ENCODE data around the gene PSMB2. TPM values are rescaled to one million over a fixed set of nuclear protein-coding genes. Genes with fewer than 3 reads are reported as not detected.

Gene PSMB2
- total and polyA plus RNA-seq, 5 donors = 32.0 to 37.3 (median 35.8) TPM

- no peaks in the 10 kb centered on the region for H3K4me1 ChIP-seq (ENCODE audit: control insufficient read depth, insufficient read depth, low read length)
- H3K4me3 ChIP-seq (ENCODE audit: low read length) = peak overlapping the region; percentile 56
- intact Hi-C loops (cut with DNase I) = no loop called here
- 57% methylated on average over 10 of the region's 10 CpGs for WGBS
- H3K9me3 ChIP-seq (ENCODE audit: control insufficient read depth, low read length) = no peaks in the 10 kb centered on the region
- no peak for DNase-seq
- H3K27ac ChIP-seq (ENCODE audit: low read length) = no peak overlapping the region
- no peaks in the 10 kb centered on the region for H3K27me3 ChIP-seq (ENCODE audit: control insufficient read depth, insufficient read depth)
- ATAC-seq = no peak
Measured at GRCh38 chr1:35555601-35556477, 85.5 kb downstream of the PSMB2 start.

DNA sequence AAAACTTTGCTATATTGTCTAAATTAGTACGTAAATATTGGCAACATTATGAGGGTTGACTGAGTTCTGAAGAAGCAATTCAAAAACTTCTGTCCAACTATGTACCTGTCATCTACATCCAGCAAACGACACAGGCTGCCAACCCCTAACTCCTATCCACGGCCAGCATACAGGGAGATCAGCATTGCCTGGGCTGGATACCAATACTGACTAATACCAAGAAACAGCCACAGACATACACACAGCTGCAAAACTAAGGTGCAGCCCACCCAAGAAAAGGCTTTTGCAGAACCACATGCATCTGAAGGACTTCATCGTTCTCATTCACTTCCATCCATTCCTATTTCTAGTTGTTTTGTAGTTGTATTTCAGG, 86.1 kb downstream of the PSMB2 start:
- no peaks in the 10 kb centered on the region for H3K9me3 ChIP-seq (ENCODE audit: control insufficient read depth, low read length)
- no peak for ATAC-seq
- H3K4me3 ChIP-seq (ENCODE audit: low read length) = no peak overlapping the region
- H3K4me1 ChIP-seq (ENCODE audit: control insufficient read depth, insufficient read depth, low read length) = no peaks in the 10 kb centered on the region
- 70% methylated on average over 4 of the region's 4 CpGs for WGBS
- H3K27ac ChIP-seq (ENCODE audit: low read length) = no peak overlapping the region
- no peak for DNase-seq
- intact Hi-C loops (cut with DNase I) = no loop called here
- H3K27me3 ChIP-seq (ENCODE audit: control insufficient read depth, insufficient read depth) = no peaks in the 10 kb centered on the region

DNA sequence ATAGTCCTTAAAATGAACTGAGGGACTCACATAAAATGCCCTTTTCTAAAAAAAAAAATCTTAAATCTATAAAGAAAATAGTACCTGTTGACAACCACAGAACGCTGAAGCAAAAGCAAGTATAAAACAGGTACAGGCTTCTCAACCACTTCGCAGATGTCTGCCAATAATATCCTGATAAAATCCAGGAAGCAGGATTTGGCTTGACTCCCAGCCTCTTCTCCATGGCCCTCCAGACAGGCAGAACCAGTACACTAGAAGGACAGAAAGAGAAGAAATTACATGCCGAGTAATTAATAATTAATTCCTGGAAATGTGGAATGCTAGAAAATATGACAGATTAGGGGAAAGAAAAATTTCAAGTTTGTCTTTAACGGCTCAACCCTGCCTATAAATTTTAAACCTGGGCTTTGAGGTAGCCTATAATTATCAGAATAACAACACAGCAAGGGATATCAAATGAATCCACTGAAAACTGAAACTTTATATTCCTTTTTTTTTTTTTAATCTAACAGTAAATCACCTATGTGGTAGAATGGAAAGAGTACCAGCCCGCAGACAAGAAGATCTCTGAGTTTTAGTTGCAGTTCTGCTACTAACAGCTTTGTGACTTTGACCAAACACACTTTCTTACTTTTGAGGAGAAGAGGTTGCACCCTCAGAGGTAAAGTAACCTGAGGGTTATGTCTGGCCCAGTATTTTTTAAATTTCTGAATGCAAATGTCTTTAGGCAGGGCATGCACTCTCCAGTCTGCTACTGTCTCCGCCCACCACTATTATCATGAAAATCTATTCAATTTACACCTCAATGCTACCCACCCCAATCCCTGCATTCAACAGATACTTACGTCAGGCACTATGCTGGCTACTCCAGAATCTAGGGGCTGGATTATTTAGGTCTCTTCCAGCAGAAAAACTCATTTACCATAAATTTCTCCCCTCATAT, 86.8 kb downstream of the PSMB2 start:
- H3K4me1 ChIP-seq (ENCODE audit: control insufficient read depth, insufficient read depth, low read length) = no peaks in the 10 kb centered on the region
- no peak overlapping the region for H3K27ac ChIP-seq (ENCODE audit: low read length)
- no peak overlapping the region for H3K4me3 ChIP-seq (ENCODE audit: low read length)
- H3K9me3 ChIP-seq (ENCODE audit: control insufficient read depth, low read length) = no peaks in the 10 kb centered on the region
- DNase-seq (no peak), ATAC-seq (no peak)
- intact Hi-C loops (cut with DNase I) = no loop called here
- 41% methylated on average over 7 of the region's 7 CpGs for WGBS
- H3K27me3 ChIP-seq (ENCODE audit: control insufficient read depth, insufficient read depth) = no peaks in the 10 kb centered on the region

- DNase-seq (no peak), ATAC-seq (no peak)
- intact Hi-C loops (cut with DNase I) = no loop called here
- H3K27ac ChIP-seq (ENCODE audit: low read length) = no peak overlapping the region
- no peaks in the 10 kb centered on the region for H3K27me3 ChIP-seq (ENCODE audit: control insufficient read depth, insufficient read depth)
- H3K4me3 ChIP-seq (ENCODE audit: low read length) = no peak overlapping the region
- H3K4me1 ChIP-seq (ENCODE audit: control insufficient read depth, insufficient read depth, low read length) = no peaks in the 10 kb centered on the region
- no peaks in the 10 kb centered on the region for H3K9me3 ChIP-seq (ENCODE audit: control insufficient read depth, low read length)
- 58% methylated on average over 2 of the region's 2 CpGs for WGBS
Measured at GRCh38 chr1:35553851-35554250, 87.5 kb downstream of the PSMB2 start.

Other genes with a start within 250 kb of the PSMB2 start
- gene KIAA0319L, start 84.1 kb downstream of the PSMB2 start, total RNA-seq = 10 to 100 TPM; 53.5 to 67.0 (median 60.0) TPM
- 31.8 TPM for gene KIAA0319L, start 84.1 kb downstream of the PSMB2 start, polyA plus RNA-seq
- gene NCDN, start 83.7 kb downstream of the PSMB2 start, total RNA-seq = 10 to 100 TPM; 26.4 to 41.6 (median 35.1) TPM
- 21.2 TPM for gene NCDN, start 83.7 kb downstream of the PSMB2 start, polyA plus RNA-seq
- under 1 TPM; 0.17 to 0.31 (median 0.27) TPM for gene TFAP2E, start 68.2 kb downstream of the PSMB2 start, total RNA-seq
- gene TFAP2E, start 68.2 kb downstream of the PSMB2 start, polyA plus RNA-seq = 0.34 TPM
- 10 to 100 TPM; 15.1 to 19.6 (median 16.3) TPM for gene C1orf216, start 77.4 kb upstream of the PSMB2 start, total RNA-seq
- gene C1orf216, start 77.4 kb upstream of the PSMB2 start, polyA plus RNA-seq = 9.3 TPM
- gene CLSPN, start 128.5 kb upstream of the PSMB2 start, total RNA-seq = 1 to 10 TPM in 1 of 4 donors, under 1 TPM in 3; 0.22 to 1.8 (median 0.44) TPM
- gene CLSPN, start 128.5 kb upstream of the PSMB2 start, polyA plus RNA-seq = 0.16 TPM
- 10 to 100 TPM; 17.5 to 22.9 (median 20.0) TPM for gene AGO4, start 166.5 kb upstream of the PSMB2 start, total RNA-seq
- gene AGO4, start 166.5 kb upstream of the PSMB2 start, polyA plus RNA-seq = 8.5 TPM
- gene AGO1, start 241.7 kb upstream of the PSMB2 start, total RNA-seq = 10 to 100 TPM; 26.9 to 35.4 (median 29.8) TPM
- 4.9 TPM for gene AGO1, start 241.7 kb upstream of the PSMB2 start, polyA plus RNA-seq